SK-N-SH (cell line): ENCODE measurements around the gene ETF1. TPM values are rescaled to one million over a fixed set of nuclear protein-coding genes. Genes with fewer than 3 reads are reported as not detected.

Experiments
- CTCF ChIA-PET: fragments of 300-600, 350-600 bp; formaldehyde crosslinking; extraction: SDS; loops from one replicate; lab custom pipeline; 2021; lab: Yijun Ruan, JAX
- POLR2A ChIA-PET: fragments of 350-600 bp; sonication (Branson Sonifier 250); formaldehyde crosslinking; extraction: SDS; loops from one replicate; lab custom pipeline; 2020; ENCODE audit warnings: antibody characterized with exemption, inconsistent platforms; lab: Yijun Ruan, JAX
- DNase-seq: peaks from one replicate; pipeline ENCODE4 v3.0.0; 2012
- H2AFZ ChIP-seq: fragments of 200-600 bp; sonication (generic); 2 replicates; pipeline ENCODE4 v1.8.1; 2016; ENCODE audit warnings: antibody characterized with exemption, mild to moderate bottlenecking, low read depth
- H3F3A ChIP-seq: fragments of 200-600 bp; sonication (generic); replicated peaks from 2 replicates; pipeline ENCODE3; 2016; ENCODE audit warnings: antibody characterized with exemption, mild to moderate bottlenecking; ENCODE audit not compliant: insufficient read depth
- H3K27ac ChIP-seq, 2 experiments: fragments of 200-500 bp in 1 of 2; fragments of 200-600 bp in 1 of 2; sonication (Bioruptor generic) in 1 of 2; sonication (generic), shearing (Covaris generic) in 1 of 2; 2 replicates each; pipeline versions ENCODE4 v1.5.1 to v1.6.1; 2014 to 2016; ENCODE audit warnings: low read depth in 2 of 2, inconsistent platforms in 1 of 2, low read length in 1 of 2, mild to moderate bottlenecking in 1 of 2, mixed read lengths in 1 of 2
- H3K27me3 ChIP-seq: fragments of 200-600 bp; sonication (generic), shearing (Covaris generic); 2 replicates; pipeline ENCODE4 v1.6.1; 2016; ENCODE audit warnings: mixed run types; ENCODE audit not compliant: insufficient read depth
- H3K36me3 ChIP-seq, 2 experiments: fragments of 200-500 bp in 1 of 2; fragments of 200-600 bp in 1 of 2; sonication (Bioruptor generic) in 1 of 2; sonication (generic) in 1 of 2; replicated peaks in 1 of 2; 2 replicates each; pipeline versions ENCODE3 to v1.5.1; 2014 to 2016; ENCODE audit warnings: low read length in 1 of 2, mild to moderate bottlenecking in 1 of 2; ENCODE audit not compliant: insufficient read depth in 2 of 2, control insufficient read depth in 1 of 2
- H3K4me1 ChIP-seq, 2 experiments: fragments of 200-500 bp in 1 of 2; fragments of 200-600 bp in 1 of 2; sonication (Bioruptor generic) in 1 of 2; sonication (generic), shearing (Covaris generic) in 1 of 2; 2 replicates each; pipeline versions ENCODE4 v1.5.1 to v1.6.1; 2014 to 2016; ENCODE audit warnings: low read depth in 1 of 2, low read length in 1 of 2, mixed run types in 1 of 2; ENCODE audit not compliant: insufficient read depth in 2 of 2, control insufficient read depth in 1 of 2
- H3K4me2 ChIP-seq: fragments of 200-600 bp; sonication (generic), shearing (Covaris generic); 2 replicates; pipeline ENCODE4 v1.6.1; 2017; ENCODE audit warnings: mixed run types
- H3K4me3 ChIP-seq, 2 experiments: fragments of 200-500 bp in 1 of 2; fragments of 200-600 bp in 1 of 2; sonication (Bioruptor generic) in 1 of 2; sonication (generic), shearing (Covaris generic) in 1 of 2; 2 replicates each; pipeline versions ENCODE4 v1.5.1 to v1.8.1; 2014 to 2016; ENCODE audit warnings: low read depth in 2 of 2, inconsistent platforms in 1 of 2, low read length in 1 of 2, mild to moderate bottlenecking in 1 of 2, mixed read lengths in 1 of 2, moderate library complexity in 1 of 2
- H3K79me2 ChIP-seq: fragments of 200-600 bp; sonication (generic); 2 replicates; pipeline ENCODE4 v1.8.1; 2017; ENCODE audit warnings: mild to moderate bottlenecking; ENCODE audit not compliant: insufficient read depth
- H3K9ac ChIP-seq: fragments of 200-600 bp; sonication (generic); 2 replicates; pipeline ENCODE4 v1.6.1; 2017; ENCODE audit warnings: mixed run types
- H3K9me2 ChIP-seq: fragments of 200-600 bp; sonication (generic); 2 replicates; pipeline ENCODE4 v1.6.1; 2017; ENCODE audit warnings: mixed run types
- H3K9me3 ChIP-seq: fragments of 200-600 bp; sonication (generic); 2 replicates; pipeline ENCODE4 v1.6.1; 2017; ENCODE audit warnings: mixed run types, mild to moderate bottlenecking, moderate library complexity
- H4K20me1 ChIP-seq: fragments of 200-600 bp; sonication (generic); 2 replicates; pipeline ENCODE4 v1.6.1; 2017; ENCODE audit warnings: mild to moderate bottlenecking, mixed run types; ENCODE audit not compliant: insufficient read depth
- CHD2 ChIP-seq: fragments of 150-350 bp; IDR thresholded peaks from 2 replicates; pipeline ENCODE4 v1.6.1; 2018; ENCODE audit warnings: low read length; ENCODE audit not compliant: partially characterized antibody
- ELF1 ChIP-seq: IDR thresholded peaks from 2 replicates; pipeline ENCODE4 v1.4.0; 2012
- EP300 ChIP-seq, 2 experiments: IDR thresholded peaks; 2 replicates each; pipeline versions ENCODE4 v1.4.0 to v1.6.1; 2012; ENCODE audit warnings: borderline replicate concordance in 1 of 2, low read depth in 1 of 2, low read length in 1 of 2
- EZH2phosphoT487 ChIP-seq: fragments of 200-600 bp; sonication (generic); IDR thresholded peaks from 2 replicates; pipeline ENCODE4 v1.6.1; 2017; ENCODE audit warnings: low read depth, mixed run types, mild to moderate bottlenecking, antibody characterized with exemption, moderate library complexity, borderline replicate concordance
- FOXM1 ChIP-seq: IDR thresholded peaks from 2 replicates; pipeline ENCODE4 v1.4.0; 2012; ENCODE audit warnings: low read depth, mild to moderate bottlenecking
- GABPA ChIP-seq: IDR thresholded peaks from 2 replicates; pipeline ENCODE4 v1.4.0; 2012; ENCODE audit warnings: low read depth, mild to moderate bottlenecking
- MXI1 ChIP-seq: IDR thresholded peaks from 2 replicates; pipeline ENCODE4 v1.6.1; 2012; ENCODE audit warnings: mild to moderate bottlenecking, low read depth, low read length, improper control_type of control experiment
- NRF1 ChIP-seq: IDR thresholded peaks from 2 replicates; pipeline ENCODE4 v1.6.1; 2012; ENCODE audit warnings: low read depth, mild to moderate bottlenecking, low read length
- POLR2AphosphoS5 ChIP-seq: IDR thresholded peaks from 2 replicates; pipeline ENCODE4 v1.6.1; 2012; ENCODE audit warnings: low read depth, low read length
- RCOR1 ChIP-seq: fragments of 150-350 bp; IDR thresholded peaks from 2 replicates; pipeline ENCODE4 v1.6.1; 2017; ENCODE audit warnings: antibody characterized with exemption, low read length
- RFX5 ChIP-seq: IDR thresholded peaks from 2 replicates; pipeline ENCODE4 v1.6.1; 2012; ENCODE audit warnings: mild to moderate bottlenecking, improper control_type of control experiment, low read length
- RXRA ChIP-seq: IDR thresholded peaks from 2 replicates; pipeline ENCODE4 v1.4.0; 2012; ENCODE audit warnings: low read depth, mild to moderate bottlenecking, borderline replicate concordance
- SIN3A ChIP-seq: IDR thresholded peaks from 2 replicates; pipeline ENCODE4 v1.6.1; 2012; ENCODE audit warnings: low read depth, mild to moderate bottlenecking, low read length, moderate library complexity, borderline replicate concordance
- SMC3 ChIP-seq: IDR thresholded peaks from 2 replicates; pipeline ENCODE4 v1.6.1; 2012; ENCODE audit warnings: low read depth, low read length, improper control_type of control experiment
- YY1 ChIP-seq: IDR thresholded peaks from 2 replicates; pipeline ENCODE4 v1.4.0; 2012; ENCODE audit warnings: low read depth, mild to moderate bottlenecking
- WGBS: methylation state at CpG from one replicate; pipeline ENCODE4 v1.1.6; 2017; ENCODE audit warnings: low lambda C conversion rate; 5-methylcytosine and 5-hydroxymethylcytosine counted together
- polyA plus RNA-seq, 3 experiments: library from polyadenylated mRNA; depleted of rRNA; stranded (reverse); fragments of >200 nt; gene quantifications; 2 replicates each; pipeline ENCODE4 v1.2.3, GENCODE V29; 2012
- TF ChIP-seq, protein P1 (sequence below): IDR thresholded peaks from 2 replicates; pipeline ENCODE4 v1.4.0; 2012; ENCODE audit warnings: low read depth, borderline replicate concordance
- TF ChIP-seq, protein P2 (sequence below): IDR thresholded peaks from 2 replicates; pipeline ENCODE4 v1.4.0; 2012; ENCODE audit warnings: low read depth, borderline replicate concordance

ETF1 gene
- polyA plus RNA-seq, 1 of the 3 experiments (the other 2 are of a cell fraction), result 36.7 TPM

DNA sequence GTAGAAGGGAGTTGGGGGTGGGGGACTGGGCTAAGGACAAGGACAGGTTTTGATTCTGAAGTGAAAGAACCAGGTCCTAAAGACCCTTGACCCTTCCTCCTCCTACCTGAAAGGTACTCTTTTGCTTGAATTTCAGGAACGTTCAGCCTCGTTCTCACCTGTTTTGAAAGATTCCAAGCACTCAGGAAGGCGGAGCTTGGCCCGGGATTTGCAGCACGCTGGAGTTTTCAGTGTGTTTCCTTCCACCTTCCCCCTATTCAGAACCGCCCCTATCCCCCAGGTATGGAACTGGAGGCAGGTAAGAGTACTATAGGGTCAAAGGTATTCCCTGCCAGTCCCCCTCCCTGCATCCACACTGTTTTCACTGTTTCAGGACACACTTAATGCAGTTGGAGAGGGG, 70.7 kb downstream of the ETF1 start:
- POLR2A ChIA-PET, result no interaction called here
- Histone ChIP-seq H3K4me1 (peaks cover 0 to 5% of the 10 kb centered on the region in 2 experiments; a peak in 1 of 4 replicates), H3K9me2 (no peaks in the 10 kb centered on the region), H3K4me2 (no peak overlapping the region), H3K4me3 (no peak overlapping the region), H3K79me2 (no peaks in the 10 kb centered on the region), H3F3A (peaks cover 34% of the 10 kb centered on the region), H3K9me3 (no peaks in the 10 kb centered on the region), H2AFZ (no peak overlapping the region), H4K20me1 (peaks cover 19% of the 10 kb centered on the region), H3K27ac (no peak overlapping the region), H3K36me3 (peaks cover 0 to 6% of the 10 kb centered on the region in 2 experiments), H3K27me3 (no peaks in the 10 kb centered on the region), H3K9ac (no peak overlapping the region)
- CTCF ChIA-PET, result interaction anchor here (0.9 to 3.6 kb wide), 2 partner anchors 17 to 22 kb away, joined by 3 to 14 read pairs; no protein-coding TSS in a partner anchor
- 80% methylated on average over 6 of the region's 6 CpGs for WGBS
- no peak for TF ChIP-seq SIN3A
- TF ChIP-seq EP300 (IDR thresholded peaks at IDR 0.05; ENCODE audit: borderline replicate concordance in 1 of 2, low read depth in 1 of 2, low read length in 1 of 2), result no peak
- TF ChIP-seq FOXM1, result no peak
- TF ChIP-seq CHD2, result no peak
- no peak for TF ChIP-seq EZH2phosphoT487
- TF ChIP-seq YY1, result no peak
- no peak for TF ChIP-seq MXI1
- TF ChIP-seq SMC3, result no peak
- no peak for TF ChIP-seq RCOR1
- TF ChIP-seq ELF1, result no peak
- no peak for TF ChIP-seq GABPA
- TF ChIP-seq RXRA, result no peak
- TF ChIP-seq POLR2AphosphoS5, result no peak
- no peak for DNase-seq

DNA sequence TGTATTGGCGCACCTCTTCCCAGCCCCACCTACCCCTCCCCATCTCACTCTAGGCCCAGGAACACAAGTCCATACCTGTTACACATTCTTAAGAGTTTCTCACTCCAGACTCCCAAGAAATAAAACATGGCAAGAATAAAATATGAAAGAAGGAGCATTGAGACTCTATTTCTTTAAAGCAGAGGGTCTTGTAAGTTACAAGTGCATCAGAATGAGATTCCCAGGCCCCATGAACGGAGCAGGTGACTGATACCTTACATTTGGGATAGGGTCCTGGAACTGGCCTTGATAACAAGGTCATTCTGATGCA, 72.0 kb downstream of the ETF1 start:
- H3K27ac ChIP-seq, result no peak overlapping the region
- peaks cover 32% of the 10 kb centered on the region for H4K20me1 ChIP-seq
- POLR2A ChIA-PET, result no interaction called here
- peaks cover 9% of the 10 kb centered on the region in 2 experiments; a peak in 1 of 4 replicates for H3K4me1 ChIP-seq
- no peak overlapping the region for H2AFZ ChIP-seq
- peaks cover 34% of the 10 kb centered on the region for H3F3A ChIP-seq
- H3K36me3 ChIP-seq, result peaks cover 0 to 13% of the 10 kb centered on the region in 2 experiments
- TF ChIP-seq, protein P1, sequence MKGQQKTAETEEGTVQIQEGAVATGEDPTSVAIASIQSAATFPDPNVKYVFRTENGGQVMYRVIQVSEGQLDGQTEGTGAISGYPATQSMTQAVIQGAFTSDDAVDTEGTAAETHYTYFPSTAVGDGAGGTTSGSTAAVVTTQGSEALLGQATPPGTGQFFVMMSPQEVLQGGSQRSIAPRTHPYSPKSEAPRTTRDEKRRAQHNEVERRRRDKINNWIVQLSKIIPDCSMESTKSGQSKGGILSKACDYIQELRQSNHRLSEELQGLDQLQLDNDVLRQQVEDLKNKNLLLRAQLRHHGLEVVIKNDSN, result no peak
- no peak for TF ChIP-seq ELF1
- no peak for TF ChIP-seq NRF1
- no peak for TF ChIP-seq SMC3
- TF ChIP-seq RFX5, result no peak
- TF ChIP-seq, protein P2, sequence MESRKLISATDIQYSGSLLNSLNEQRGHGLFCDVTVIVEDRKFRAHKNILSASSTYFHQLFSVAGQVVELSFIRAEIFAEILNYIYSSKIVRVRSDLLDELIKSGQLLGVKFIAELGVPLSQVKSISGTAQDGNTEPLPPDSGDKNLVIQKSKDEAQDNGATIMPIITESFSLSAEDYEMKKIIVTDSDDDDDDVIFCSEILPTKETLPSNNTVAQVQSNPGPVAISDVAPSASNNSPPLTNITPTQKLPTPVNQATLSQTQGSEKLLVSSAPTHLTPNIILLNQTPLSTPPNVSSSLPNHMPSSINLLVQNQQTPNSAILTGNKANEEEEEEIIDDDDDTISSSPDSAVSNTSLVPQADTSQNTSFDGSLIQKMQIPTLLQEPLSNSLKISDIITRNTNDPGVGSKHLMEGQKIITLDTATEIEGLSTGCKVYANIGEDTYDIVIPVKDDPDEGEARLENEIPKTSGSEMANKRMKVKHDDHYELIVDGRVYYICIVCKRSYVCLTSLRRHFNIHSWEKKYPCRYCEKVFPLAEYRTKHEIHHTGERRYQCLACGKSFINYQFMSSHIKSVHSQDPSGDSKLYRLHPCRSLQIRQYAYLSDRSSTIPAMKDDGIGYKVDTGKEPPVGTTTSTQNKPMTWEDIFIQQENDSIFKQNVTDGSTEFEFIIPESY, result no peak
- no peak for TF ChIP-seq SIN3A
- no peak for TF ChIP-seq EP300 (IDR thresholded peaks at IDR 0.05; ENCODE audit: borderline replicate concordance in 1 of 2, low read depth in 1 of 2, low read length in 1 of 2)
- TF ChIP-seq YY1, result no peak
- peaks cover 8% of the 10 kb centered on the region; the same call in 1 of the 2 replicates for H3K79me2 ChIP-seq
- H3K9me2 ChIP-seq, result no peaks in the 10 kb centered on the region
- no peak for DNase-seq
- no peak overlapping the region for H3K4me3 ChIP-seq
- no peak overlapping the region for H3K4me2 ChIP-seq
- no peaks in the 10 kb centered on the region for H3K9me3 ChIP-seq
- H3K27me3 ChIP-seq, result no peaks in the 10 kb centered on the region
- no peak overlapping the region for H3K9ac ChIP-seq
- WGBS, result 79% methylated on average over 2 of the region's 2 CpGs
- CTCF ChIA-PET, result interaction anchor here (3.6 kb wide), 1 partner anchor 21 kb away, joined by 14 read pairs; no protein-coding TSS in a partner anchor
